Left ventricle myocardium superior (tissue), 1 donor: ENCODE results near the gene ESYT2. TPM values are rescaled to one million over a fixed set of nuclear protein-coding genes. Genes with fewer than 3 reads are reported as not detected.
A peak's percentile ranks its signal among the peaks of the same experiment; 100 is the strongest.
"Not testable (repeated sequence)": the region's sequence is repeated elsewhere in the genome, so short reads cannot be mapped to it uniquely, and the experiment has no call there.

Experiments
- ATAC-seq: fragments of 200-7000 bp; cut with Tn5 transposase; one replicate; pipeline ENCODE4 v1.9.1; 2020; ENCODE audit warnings: mild to moderate bottlenecking, moderate library complexity
- DNase-seq: peaks from one replicate; pipeline ENCODE4 v3.0.0-alpha.2; 2020
- intact Hi-C: fragments of 100-400 bp; cut with micrococcal nuclease; formaldehyde crosslinking; loops from one replicate; pipeline ENCODE4 v1.11.0; 2022
- total RNA-seq: library from RNA; stranded (reverse); fragmentation: NEBNext Ultra II Directional; extraction: Animal tissue kit (Norgen Biotek cat#: 25700); gene quantifications from one replicate; pipeline ENCODE4 v1.2.1, GENCODE V29; 2021
- donor health status: DM: no; HTN: yes; CAD: no; lungs with severe emphysema.

Gene ESYT2
- total RNA-seq, 1 donor from 2014 or later = 44.3 TPM

GRCh38 chr7:158716802-158717201 is 112.5 kb downstream of the ESYT2 start:
- no peak for DNase-seq
- no peak for ATAC-seq
- intact Hi-C loops = no loop called here

GRCh38 chr7:158710651-158711102 is 118.6 kb downstream of the ESYT2 start:
- DNase-seq (no peak), ATAC-seq (peak; percentile 29)
- intact Hi-C loops = no loop called here

GRCh38 chr7:158707610-158708009 is 121.7 kb downstream of the ESYT2 start:
- DNase-seq = no peak
- no peak for ATAC-seq
- intact Hi-C loops = no loop called here

- intact Hi-C loops = no loop called here
Observed at GRCh38 chr7:158706710-158707590, 122.4 kb downstream of the ESYT2 start.

GRCh38 chr7:158706273-158706704 is 123.0 kb downstream of the ESYT2 start:
- DNase-seq (no peak), ATAC-seq (no peak)
- intact Hi-C loops = no loop called here

More at GRCh38 chr7:158706710-158707590, 122.4 kb downstream of the ESYT2 start:
- no peak for DNase-seq
- no peak for ATAC-seq

- DNase-seq = no peak
- no peak for ATAC-seq
- intact Hi-C loops = no loop called here
Observed at GRCh38 chr7:158705234-158705850, 124.0 kb downstream of the ESYT2 start.

GRCh38 chr7:158704524-158705233 is 124.6 kb downstream of the ESYT2 start, which contains the start of gene NCAPG2:
Gene NCAPG2, minus strand, starts transcription at chr7:158704804. Its CDS starts 2,905 bp downstream, at chr7:158701899.
- intact Hi-C loops = no loop called here
- peak; percentile 99 for ATAC-seq
- peak; percentile 99 for DNase-seq

- ATAC-seq, intact Hi-C loops, DNase-seq: not testable (repeated sequence)
Observed at GRCh38 chr7:158703679-158704523, 125.4 kb downstream of the ESYT2 start.

- no peak for ATAC-seq
- intact Hi-C loops = no loop called here
- no peak for DNase-seq
Observed at GRCh38 chr7:158702944-158703343, 126.4 kb downstream of the ESYT2 start.

- ATAC-seq = no peak
- DNase-seq = no peak
- intact Hi-C loops = no loop called here
Observed at GRCh38 chr7:158702196-158702595, 127.1 kb downstream of the ESYT2 start.

- ATAC-seq (no peak), DNase-seq (no peak)
- intact Hi-C loops = no loop called here
Observed at GRCh38 chr7:158700008-158700407, 129.3 kb downstream of the ESYT2 start.

GRCh38 chr7:158699341-158699740 is 130.0 kb downstream of the ESYT2 start:
- intact Hi-C loops = no loop called here
- DNase-seq (no peak), ATAC-seq (no peak)

- ATAC-seq = no peak
- no peak for DNase-seq
- intact Hi-C loops = no loop called here
Observed at GRCh38 chr7:158698657-158699195, 130.6 kb downstream of the ESYT2 start.

- ATAC-seq, DNase-seq, intact Hi-C loops: not testable (repeated sequence)
Observed at GRCh38 chr7:158697597-158697996, 131.7 kb downstream of the ESYT2 start.

- no peak for DNase-seq
- intact Hi-C loops = no loop called here
- peak; percentile 97 for ATAC-seq
Observed at GRCh38 chr7:158695726-158696452, 133.4 kb downstream of the ESYT2 start.

- intact Hi-C loops = no loop called here
- DNase-seq = no peak
- no peak for ATAC-seq
Observed at GRCh38 chr7:158695056-158695455, 134.3 kb downstream of the ESYT2 start.

- DNase-seq = no peak
- intact Hi-C loops = no loop called here
- ATAC-seq = no peak
Observed at GRCh38 chr7:158694650-158695049, 134.7 kb downstream of the ESYT2 start.

- DNase-seq (no peak), ATAC-seq (no peak)
- intact Hi-C loops = no loop called here
Observed at GRCh38 chr7:158689488-158689887, 139.8 kb downstream of the ESYT2 start.
